NCI-H1105 treated with DMSO at 0.1 percent for 48 hours (cell line): Measurements from ENCODE around the gene PDGFB.

Experiments used
- DNase-seq: peaks from one replicate; lab custom pipeline; 2025; lab: John Stamatoyannopoulos, UW

PDGFB gene

GRCh38 chr22:39205344-39206021 is 39.3 kb downstream of the PDGFB start:
- no peak for DNase-seq

- no peak for DNase-seq
These were observed 40.6 kb downstream of the PDGFB start for GRCh38 chr22:39204216-39204615.

GRCh38 chr22:39197578-39197977 is 47.2 kb downstream of the PDGFB start:
- DNase-seq, result no peak

GRCh38 chr22:39194098-39194497 is 50.7 kb downstream of the PDGFB start:
- no peak for DNase-seq

GRCh38 chr22:39188809-39189208 is 56.0 kb downstream of the PDGFB start:
- no peak for DNase-seq

- DNase-seq, result no peak
These were observed 59.2 kb downstream of the PDGFB start for GRCh38 chr22:39185601-39186012.

GRCh38 chr22:39184586-39185577 is 59.9 kb downstream of the PDGFB start:
- no peak for DNase-seq

- DNase-seq, result no peak
These were observed 60.7 kb downstream of the PDGFB start for GRCh38 chr22:39183991-39184585.

GRCh38 chr22:39182478-39183030 is 62.2 kb downstream of the PDGFB start:
- no peak for DNase-seq

GRCh38 chr22:39181778-39182177 is 63.0 kb downstream of the PDGFB start:
- DNase-seq, result no peak

- no peak for DNase-seq
These were observed 63.4 kb downstream of the PDGFB start for GRCh38 chr22:39181356-39181755.

GRCh38 chr22:39179841-39180335 is 64.9 kb downstream of the PDGFB start:
- DNase-seq, result no peak

- DNase-seq, result no peak
These were observed 65.4 kb downstream of the PDGFB start for GRCh38 chr22:39179401-39179827.

GRCh38 chr22:39178206-39179111 is 66.3 kb downstream of the PDGFB start:
- no peak for DNase-seq

- no peak for DNase-seq
These were observed 67.0 kb downstream of the PDGFB start for GRCh38 chr22:39177791-39178190.

- no peak for DNase-seq
These were observed 67.4 kb downstream of the PDGFB start for GRCh38 chr22:39177456-39177775.

GRCh38 chr22:39176714-39177455 is 67.9 kb downstream of the PDGFB start:
- DNase-seq, result no peak

GRCh38 chr22:39176143-39176713 is 68.6 kb downstream of the PDGFB start:
- DNase-seq, result no peak

- DNase-seq, result no peak
These were observed 69.2 kb downstream of the PDGFB start for GRCh38 chr22:39175353-39176142.
